Ovary (tissue), 9 donors: Measurements from ENCODE around the gene ASPN. TPM values are rescaled to one million over a fixed set of nuclear protein-coding genes. Genes with fewer than 3 reads are reported as not detected.

Experiments
- DNase-seq, 5 donors: peaks; one replicate each; pipeline ENCODE4 v3.0.0-alpha.2; 2019 to 2020
- H3K27ac ChIP-seq, 2 donors: fragments of 200-600 bp; one replicate each; pipeline versions ENCODE4 v1.5.1 to v1.8.0; 2019 to 2022
- H3K27me3 ChIP-seq: fragments of 200-600 bp; one replicate; pipeline ENCODE4 v1.8.0; 2022
- H3K36me3 ChIP-seq: fragments of 200-600 bp; sonication (generic); one replicate; pipeline ENCODE4 v1.5.1; 2019
- H3K4me1 ChIP-seq: one replicate; pipeline ENCODE4 v1.8.1; 2013; ENCODE audit warnings: mild to moderate bottlenecking, moderate library complexity; ENCODE audit not compliant: insufficient read depth
- H3K4me3 ChIP-seq: fragments of 200-600 bp; sonication (generic); one replicate; pipeline ENCODE4 v1.5.1; 2017
- H3K9me3 ChIP-seq, 2 donors: fragments of 200-600 bp in 1 of 2; sonication (generic) in 1 of 2; one replicate each; pipeline versions ENCODE4 v1.5.1 to v1.8.1; 2013 to 2019; ENCODE audit warnings: mild to moderate bottlenecking in 1 of 2, moderate library complexity in 1 of 2
- EP300 ChIP-seq: sonication (generic); formaldehyde crosslinking; IDR thresholded peaks from one replicate; pipeline ENCODE4 v1.6.1; 2017; ENCODE audit warnings: antibody characterized with exemption
- POLR2A ChIP-seq: fragments of 450-650 bp; IDR thresholded peaks from one replicate; pipeline ENCODE4 v1.6.1; 2017; ENCODE audit warnings: antibody characterized with exemption, mild to moderate bottlenecking, moderate library complexity
- WGBS, 3 donors: extraction: QIAGEN DNeasy Blood & Tissue Kit in 1 of 3; methylation state at CpG; one replicate each; pipeline versions ENCODE4 v1.1.5 to v1.1.7; 2013 to 2017; 5-methylcytosine and 5-hydroxymethylcytosine counted together
- intact Hi-C, 4 donors: fragments of 100-400 bp; cut with DNase I; formaldehyde crosslinking; loops; one replicate each; pipeline versions ENCODE4 v1.11.0 to v1.15.1; 2022 to 2023
- polyA plus RNA-seq, 2 donors: library from polyadenylated mRNA; stranded (reverse); fragments of 200-250 nt in 1 of 2; fragments of 350-450 nt in 1 of 2; fragmentation: Illumina TruSeq in 1 of 2; extraction: RNeasy Lipid Tissue Mini Kit (QIAGEN cat#74804) in 1 of 2; gene quantifications; one replicate each; pipeline ENCODE4 v1.2.3, GENCODE V29; 2013 to 2014
- total RNA-seq, 7 donors: library from RNA; depleted of rRNA in 2 of 7; stranded (reverse); fragments of >200 nt in 2 of 7; fragmentation: NEBNext Ultra II Directional in 3 of 7; extraction: Animal tissue kit (Norgen Biotek cat#: 25700) in 3 of 7; gene quantifications; one replicate each; pipeline versions ENCODE4 v1.1.0 to v1.2.4, GENCODE V29; 2016 to 2023
- TF ChIP-seq, protein P1 (sequence below), 3 donors: fragments of 450-650 bp in 2 of 3; fragments of 200-600 bp in 1 of 3; IDR thresholded peaks; one replicate each; pipeline versions ENCODE4 v1.5.1 to v1.8.0; 2016 to 2022; ENCODE audit warnings: antibody characterized with exemption in 3 of 3, mild to moderate bottlenecking in 1 of 3
- donor health status: DM: no; HTN: no; CAD: no; lungs with moderate emphysema.
- donor health status: DM: no; HTN: no; CAD: no.
- donor health status: Bipolar disorder and iron deficiency.
- donor health status: DM: yes; HTN: yes; CAD: no.
- donor health status: DM: no; HTN: no; CAD: no.
- donor health status: DM: yes; HTN: yes; CAD: no.

The ASPN gene
- total and polyA plus RNA-seq, 9 donors: 0.90 to 39.5 (median 4.5) TPM

GRCh38 chr9:92510747-92511146 lies 28.4 kb upstream of the ASPN start:
- no peaks in the 10 kb centered on the region for H3K36me3 ChIP-seq
- TF ChIP-seq POLR2A (no peak), EP300 (no peak)
- TF ChIP-seq, protein P1, sequence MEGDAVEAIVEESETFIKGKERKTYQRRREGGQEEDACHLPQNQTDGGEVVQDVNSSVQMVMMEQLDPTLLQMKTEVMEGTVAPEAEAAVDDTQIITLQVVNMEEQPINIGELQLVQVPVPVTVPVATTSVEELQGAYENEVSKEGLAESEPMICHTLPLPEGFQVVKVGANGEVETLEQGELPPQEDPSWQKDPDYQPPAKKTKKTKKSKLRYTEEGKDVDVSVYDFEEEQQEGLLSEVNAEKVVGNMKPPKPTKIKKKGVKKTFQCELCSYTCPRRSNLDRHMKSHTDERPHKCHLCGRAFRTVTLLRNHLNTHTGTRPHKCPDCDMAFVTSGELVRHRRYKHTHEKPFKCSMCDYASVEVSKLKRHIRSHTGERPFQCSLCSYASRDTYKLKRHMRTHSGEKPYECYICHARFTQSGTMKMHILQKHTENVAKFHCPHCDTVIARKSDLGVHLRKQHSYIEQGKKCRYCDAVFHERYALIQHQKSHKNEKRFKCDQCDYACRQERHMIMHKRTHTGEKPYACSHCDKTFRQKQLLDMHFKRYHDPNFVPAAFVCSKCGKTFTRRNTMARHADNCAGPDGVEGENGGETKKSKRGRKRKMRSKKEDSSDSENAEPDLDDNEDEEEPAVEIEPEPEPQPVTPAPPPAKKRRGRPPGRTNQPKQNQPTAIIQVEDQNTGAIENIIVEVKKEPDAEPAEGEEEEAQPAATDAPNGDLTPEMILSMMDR (IDR thresholded peaks at IDR 0.05): no peak
- no peaks in the 10 kb centered on the region for H3K27me3 ChIP-seq
- H3K4me3 ChIP-seq: no peak overlapping the region
- intact Hi-C loops: loop anchor here in 1 of 4 donors (10.0 kb wide), 1 partner anchor 134 kb away; no protein-coding TSS in a partner anchor
- DNase-seq: no peak
- H3K4me1 ChIP-seq: peaks cover 17% of the 10 kb centered on the region
- H3K27ac ChIP-seq: no peak overlapping the region
- no peaks in the 10 kb centered on the region for H3K9me3 ChIP-seq

GRCh38 chr9:92509050-92509449 lies 26.7 kb upstream of the ASPN start:
- TF ChIP-seq, protein P1 (IDR thresholded peaks at IDR 0.05): no peak
- TF ChIP-seq POLR2A (no peak), EP300 (no peak)
- no peaks in the 10 kb centered on the region for H3K36me3 ChIP-seq
- peaks cover 17% of the 10 kb centered on the region for H3K4me1 ChIP-seq
- no peaks in the 10 kb centered on the region for H3K9me3 ChIP-seq
- DNase-seq: no peak
- H3K27me3 ChIP-seq: no peaks in the 10 kb centered on the region
- H3K27ac ChIP-seq: no peak overlapping the region
- intact Hi-C loops: no loop called here
- 93 to 96% (median 94%) methylated on average over 5 of the region's 5 CpGs for WGBS, 3 donors
- H3K4me3 ChIP-seq: no peak overlapping the region

GRCh38 chr9:92508018-92508820 lies 25.9 kb upstream of the ASPN start:
- TF ChIP-seq, protein P1 (IDR thresholded peaks at IDR 0.05): no peak
- TF ChIP-seq POLR2A (no peak), EP300 (no peak)
- no peaks in the 10 kb centered on the region for H3K36me3 ChIP-seq
- intact Hi-C loops: no loop called here
- WGBS, 3 donors: 9 to 30% (median 12%) methylated on average over 10 of the region's 10 CpGs
- peaks cover 13% of the 10 kb centered on the region for H3K4me1 ChIP-seq
- no peaks in the 10 kb centered on the region for H3K9me3 ChIP-seq
- H3K27ac ChIP-seq: peak overlapping the region in 1 of 2 donors; percentile 59
- peak; percentile 37 to 67 (median 51) for DNase-seq
- no peak overlapping the region for H3K4me3 ChIP-seq
- H3K27me3 ChIP-seq: no peaks in the 10 kb centered on the region

- no peaks in the 10 kb centered on the region for H3K27me3 ChIP-seq
- no peaks in the 10 kb centered on the region for H3K9me3 ChIP-seq
- H3K36me3 ChIP-seq: no peaks in the 10 kb centered on the region
- H3K4me1 ChIP-seq: peaks cover 10% of the 10 kb centered on the region
- no peak overlapping the region for H3K4me3 ChIP-seq
- 61 to 75% (median 67%) methylated on average over 4 of the region's 4 CpGs for WGBS, 3 donors
- peak overlapping the region in 1 of 2 donors; percentile 59 for H3K27ac ChIP-seq
- DNase-seq: no peak
- no peak for TF ChIP-seq EP300
- TF ChIP-seq POLR2A: no peak
- TF ChIP-seq, protein P1 (IDR thresholded peaks at IDR 0.05): no peak
- intact Hi-C loops: no loop called here
These were observed 25.2 kb upstream of the ASPN start for GRCh38 chr9:92507496-92507895.
